GM12878 (cell line): ENCODE data around the gene COA1.
"Not testable (repeated sequence)": the region's sequence is repeated elsewhere in the genome, so short reads cannot be mapped to it uniquely, and the experiment has no call there.

Experiments
- CREM ChIP-seq: IDR thresholded peaks from 2 replicates; pipeline ENCODE4 v1.6.1; 2014; ENCODE audit warnings: antibody characterized with exemption, low read depth
- CTCF ChIP-seq, 3 experiments: IDR thresholded peaks in 2 of 3; conservative IDR thresholded peaks in 1 of 3; 2 replicates each; pipeline ENCODE4 v1.5.1; 2011; ENCODE audit warnings: low read depth in 3 of 3, low read length in 3 of 3, mild to moderate bottlenecking in 3 of 3, control low read depth in 2 of 3, moderate library complexity in 2 of 3, inconsistent platforms in 1 of 3, mixed read lengths in 1 of 3; ENCODE audit not compliant: control insufficient read depth in 2 of 3, insufficient read depth in 1 of 3; ENCODE audit errors: extremely low read depth in 1 of 3

DNA sequence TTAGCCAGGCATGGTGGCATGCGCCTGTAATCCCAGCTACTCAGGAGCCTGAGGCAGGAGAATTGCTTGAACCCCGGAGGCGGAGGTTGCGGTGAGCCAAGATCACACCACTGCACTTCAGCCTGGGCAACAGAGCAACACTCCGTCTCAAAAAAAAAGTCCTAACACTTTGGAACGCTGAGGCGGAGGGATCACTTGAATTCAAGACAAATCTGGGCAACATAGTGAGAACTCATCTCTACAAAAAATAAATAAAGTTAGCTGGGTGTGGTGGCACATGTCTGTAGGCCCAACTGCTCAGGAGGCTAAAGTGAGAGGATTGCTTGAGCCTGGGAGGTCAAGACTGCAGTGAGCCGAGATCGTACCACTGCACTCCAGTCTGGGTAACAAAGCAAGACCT, 21.3 kb downstream of the COA1 start:
- TF ChIP-seq CREM; CTCF (IDR thresholded peaks at IDR 0.05 in 2 of 3, conservative IDR thresholded peaks at IDR 0.05 in 1 of 3; ENCODE audit: control insufficient read depth in 2 of 3, extremely low read depth in 1 of 3, insufficient read depth in 1 of 3, low read depth in 3 of 3, low read length in 3 of 3): not testable (repeated sequence)
